Prostate gland (tissue), 2 donors: ENCODE data around the gene AFF1.

ENCODE experiments used
- POLR2A ChIP-seq: fragments of 450-650 bp; IDR thresholded peaks from one replicate; pipeline ENCODE4 v1.6.1; 2016; ENCODE audit warnings: antibody characterized with exemption, mild to moderate bottlenecking
- POLR2AphosphoS5 ChIP-seq: sonication (generic); formaldehyde crosslinking; IDR thresholded peaks from one replicate; pipeline ENCODE4 v1.6.1; 2017; ENCODE audit warnings: antibody characterized with exemption
- TF ChIP-seq, protein P1 (sequence below), 4 experiments: fragments of 200-600 bp in 2 of 4; fragments of 450-650 bp in 2 of 4; sonication (generic) in 2 of 4; IDR thresholded peaks; 1 replicate in 3 of 4; 2 replicates in 1 of 4; pipeline ENCODE4 v1.5.1; 2016 to 2019; ENCODE audit warnings: antibody characterized with exemption in 4 of 4, mild to moderate bottlenecking in 2 of 4, moderate library complexity in 2 of 4

DNA sequence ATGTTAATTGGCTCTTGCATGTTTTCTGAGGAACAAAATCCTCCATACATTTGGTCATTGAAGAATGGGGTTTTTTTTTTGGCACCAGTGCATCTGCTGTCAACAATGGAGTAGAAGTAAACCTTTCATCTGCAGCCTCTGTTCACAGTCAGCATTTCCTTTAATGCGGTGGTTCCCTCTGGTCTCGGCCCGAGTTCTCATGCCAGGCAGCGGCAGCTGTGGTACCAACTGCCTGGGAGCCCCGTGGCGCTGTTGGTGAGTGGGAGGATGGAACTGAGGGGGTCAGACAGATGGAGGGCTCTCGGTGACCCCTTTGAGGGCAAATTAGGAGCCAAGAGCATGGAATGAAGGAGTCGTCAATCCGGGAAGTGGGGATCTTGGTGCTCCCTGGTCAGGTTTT, 114.7 kb downstream of the AFF1 start:
- TF ChIP-seq, protein P1, sequence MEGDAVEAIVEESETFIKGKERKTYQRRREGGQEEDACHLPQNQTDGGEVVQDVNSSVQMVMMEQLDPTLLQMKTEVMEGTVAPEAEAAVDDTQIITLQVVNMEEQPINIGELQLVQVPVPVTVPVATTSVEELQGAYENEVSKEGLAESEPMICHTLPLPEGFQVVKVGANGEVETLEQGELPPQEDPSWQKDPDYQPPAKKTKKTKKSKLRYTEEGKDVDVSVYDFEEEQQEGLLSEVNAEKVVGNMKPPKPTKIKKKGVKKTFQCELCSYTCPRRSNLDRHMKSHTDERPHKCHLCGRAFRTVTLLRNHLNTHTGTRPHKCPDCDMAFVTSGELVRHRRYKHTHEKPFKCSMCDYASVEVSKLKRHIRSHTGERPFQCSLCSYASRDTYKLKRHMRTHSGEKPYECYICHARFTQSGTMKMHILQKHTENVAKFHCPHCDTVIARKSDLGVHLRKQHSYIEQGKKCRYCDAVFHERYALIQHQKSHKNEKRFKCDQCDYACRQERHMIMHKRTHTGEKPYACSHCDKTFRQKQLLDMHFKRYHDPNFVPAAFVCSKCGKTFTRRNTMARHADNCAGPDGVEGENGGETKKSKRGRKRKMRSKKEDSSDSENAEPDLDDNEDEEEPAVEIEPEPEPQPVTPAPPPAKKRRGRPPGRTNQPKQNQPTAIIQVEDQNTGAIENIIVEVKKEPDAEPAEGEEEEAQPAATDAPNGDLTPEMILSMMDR (IDR thresholded peaks at IDR 0.05), result no peak
- TF ChIP-seq POLR2AphosphoS5 (no peak), POLR2A (no peak)
